Inflammatory macrophage treated with lipopolysaccharide for 4 hours (primary cell): Measurements from ENCODE around the gene TCEANC2.

Source experiments
- DNase-seq: peaks from one replicate; pipeline ENCODE4 v3.0.0-alpha.2; 2020

Gene TCEANC2

GRCh38 chr1:54137534-54138061 is 84.2 kb downstream of the TCEANC2 start:
- DNase-seq, result no peak

- DNase-seq, result no peak
These were observed 85.6 kb downstream of the TCEANC2 start for GRCh38 chr1:54138994-54139393.

DNA sequence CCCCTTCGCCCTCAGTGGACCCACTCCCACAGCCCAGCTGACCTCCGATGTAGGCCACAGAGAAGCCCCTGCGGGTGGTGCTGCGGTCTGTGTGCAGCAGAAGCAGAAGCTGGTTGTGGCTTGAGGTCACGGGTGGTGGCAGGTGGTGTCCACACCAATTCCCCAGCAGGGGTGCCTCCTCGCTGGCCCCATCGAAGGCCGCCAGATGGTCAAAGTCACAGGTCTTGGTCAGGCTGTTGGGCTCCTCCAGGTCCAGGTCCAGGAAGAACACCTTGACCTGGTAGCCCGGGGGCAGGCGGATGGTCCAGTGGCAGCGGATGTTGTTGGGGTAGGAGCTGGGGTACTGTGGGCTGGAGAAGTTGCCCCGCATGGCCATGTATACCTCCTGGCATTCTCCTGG is 86.3 kb downstream of the TCEANC2 start:
- DNase-seq, result no peak

DNA sequence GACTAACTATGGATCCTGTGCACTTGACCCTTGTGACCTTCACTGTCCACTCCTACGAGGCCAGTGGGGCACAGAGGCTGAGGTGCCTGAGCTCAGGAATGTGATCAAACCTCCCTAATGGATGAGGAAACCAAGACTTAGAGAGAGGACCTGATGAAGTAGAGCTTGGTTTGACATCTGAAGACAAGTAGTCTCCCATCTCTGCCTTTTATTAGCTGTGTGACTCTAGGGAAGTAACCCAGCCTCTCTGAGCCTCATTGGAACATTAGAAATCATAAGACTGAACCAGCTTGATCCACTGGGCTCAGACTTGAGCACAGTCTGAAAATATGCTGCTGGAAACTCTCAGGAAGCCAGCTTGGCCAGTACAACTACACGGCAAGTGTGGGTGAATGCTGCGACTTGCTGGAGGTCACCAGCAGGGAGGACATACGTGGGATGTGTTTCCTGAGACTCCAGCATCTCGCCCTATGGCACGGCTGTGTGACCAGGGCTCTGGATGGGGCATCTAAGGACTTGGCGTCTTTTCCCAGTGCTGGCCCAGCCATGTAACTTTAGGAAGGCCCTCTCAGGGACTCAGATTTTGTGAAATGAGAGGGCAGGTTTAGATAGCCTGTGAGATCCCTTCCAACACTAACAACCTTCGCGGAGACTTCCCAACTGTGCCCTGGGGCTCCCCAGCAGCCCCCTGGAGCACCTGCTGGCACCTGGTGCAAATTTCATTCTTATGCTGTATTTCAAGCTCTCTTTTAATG is 88.9 kb downstream of the TCEANC2 start:
- no peak for DNase-seq

DNA sequence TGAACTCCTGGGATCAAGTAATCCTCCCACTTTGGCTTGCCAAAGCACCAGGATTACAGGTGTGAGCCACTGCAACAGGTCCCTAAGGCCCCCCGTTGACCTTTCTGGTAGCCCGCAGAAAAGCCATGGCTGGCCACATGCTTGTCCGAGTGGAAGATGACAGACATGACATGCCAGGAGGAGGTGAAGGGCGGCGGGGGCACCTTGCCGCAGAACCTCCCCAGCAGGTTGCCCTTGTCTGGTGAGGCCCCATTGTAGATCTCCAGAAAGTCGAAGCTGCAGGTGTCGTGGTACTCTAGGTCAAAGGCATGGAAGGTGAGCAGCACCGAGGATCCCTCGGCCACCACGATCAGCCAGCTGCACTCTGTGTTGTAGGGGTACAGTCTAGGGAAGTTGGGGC is 91.0 kb downstream of the TCEANC2 start:
- DNase-seq, result no peak

GRCh38 chr1:54149734-54150133 is 96.3 kb downstream of the TCEANC2 start:
- no peak for DNase-seq

DNA sequence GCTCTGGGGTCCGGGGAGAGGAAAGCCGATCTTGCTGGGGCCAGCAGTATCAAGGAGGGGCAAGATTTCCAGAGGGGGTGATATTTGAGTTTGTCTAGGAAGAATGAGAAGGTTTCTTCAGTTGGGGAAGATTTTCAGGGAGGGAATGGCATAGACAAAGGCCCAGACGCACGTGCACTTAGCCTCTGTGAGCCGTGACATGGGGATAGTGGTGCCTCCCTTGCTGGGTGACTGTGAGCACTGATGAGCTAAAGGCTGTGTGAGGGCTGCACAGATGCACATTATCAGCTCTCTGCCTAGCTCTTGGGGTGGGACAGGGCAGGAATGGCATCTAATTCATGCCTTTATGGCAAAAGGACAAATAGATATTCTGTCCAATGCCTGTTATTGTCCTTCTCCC is 97.6 kb downstream of the TCEANC2 start:
- no peak for DNase-seq

- no peak for DNase-seq
These were observed 99.3 kb downstream of the TCEANC2 start, which contains the start of gene CDCP2 for GRCh38 chr1:54152696-54153095. Gene CDCP2, minus strand, starts transcription at chr1:54153000. Its CDS starts 78 bp downstream, at chr1:54152922.

GRCh38 chr1:54153535-54154439 is 100.4 kb downstream of the TCEANC2 start:
- DNase-seq, result peak; percentile 21
